Keratinocyte (primary cell): ENCODE data around the gene KCNF1.

ENCODE experiments used
- EZH2 ChIP-seq: IDR thresholded peaks from one replicate; pipeline ENCODE4 v1.6.1; 2012; ENCODE audit warnings: inconsistent platforms, mild to moderate bottlenecking, low read length, moderate library complexity
- TF ChIP-seq, protein P1 (sequence below), 3 experiments: IDR thresholded peaks in 1 of 3; conservative IDR thresholded peaks in 1 of 3; optimal IDR thresholded peaks in 1 of 3; 2 replicates in 2 of 3; 3 replicates in 1 of 3; pipeline versions ENCODE3 to v1.5.1; 2011; ENCODE audit warnings: low read length in 3 of 3, mild to moderate bottlenecking in 3 of 3, moderate library complexity in 2 of 3, control low read depth in 1 of 3, inconsistent platforms in 1 of 3; ENCODE audit not compliant: insufficient read depth in 2 of 3; ENCODE audit errors: extremely low read depth in 1 of 3

- TF ChIP-seq, protein P1, sequence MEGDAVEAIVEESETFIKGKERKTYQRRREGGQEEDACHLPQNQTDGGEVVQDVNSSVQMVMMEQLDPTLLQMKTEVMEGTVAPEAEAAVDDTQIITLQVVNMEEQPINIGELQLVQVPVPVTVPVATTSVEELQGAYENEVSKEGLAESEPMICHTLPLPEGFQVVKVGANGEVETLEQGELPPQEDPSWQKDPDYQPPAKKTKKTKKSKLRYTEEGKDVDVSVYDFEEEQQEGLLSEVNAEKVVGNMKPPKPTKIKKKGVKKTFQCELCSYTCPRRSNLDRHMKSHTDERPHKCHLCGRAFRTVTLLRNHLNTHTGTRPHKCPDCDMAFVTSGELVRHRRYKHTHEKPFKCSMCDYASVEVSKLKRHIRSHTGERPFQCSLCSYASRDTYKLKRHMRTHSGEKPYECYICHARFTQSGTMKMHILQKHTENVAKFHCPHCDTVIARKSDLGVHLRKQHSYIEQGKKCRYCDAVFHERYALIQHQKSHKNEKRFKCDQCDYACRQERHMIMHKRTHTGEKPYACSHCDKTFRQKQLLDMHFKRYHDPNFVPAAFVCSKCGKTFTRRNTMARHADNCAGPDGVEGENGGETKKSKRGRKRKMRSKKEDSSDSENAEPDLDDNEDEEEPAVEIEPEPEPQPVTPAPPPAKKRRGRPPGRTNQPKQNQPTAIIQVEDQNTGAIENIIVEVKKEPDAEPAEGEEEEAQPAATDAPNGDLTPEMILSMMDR (optimal IDR thresholded peaks at IDR 0.05 in 1 of 3, IDR thresholded peaks at IDR 0.05 in 1 of 3, conservative IDR thresholded peaks at IDR 0.05 in 1 of 3; ENCODE audit: extremely low read depth in 1 of 3, insufficient read depth in 2 of 3, low read length in 3 of 3): no peak
- no peak for TF ChIP-seq EZH2
Observed at GRCh38 chr2:10867692-10868420, 43.9 kb upstream of the KCNF1 start.
